Frontal cortex (tissue), 4 donors: ENCODE results near the gene RCSD1. TPM values are rescaled to one million over a fixed set of nuclear protein-coding genes. Genes with fewer than 3 reads are reported as not detected.
"Not testable (repeated sequence)": the region's sequence is repeated elsewhere in the genome, so short reads cannot be mapped to it uniquely, and the experiment has no call there.

Experiments
- DNase-seq, 2 donors: peaks; one replicate each; pipeline ENCODE4 v3.0.0; 2012; ENCODE audit warnings: low spot score in 2 of 2
- FAIRE-seq: peaks from 2 replicates; lab custom pipeline; 2012; peaks lifted over from hg19 to GRCh38; lab: Jason Lieb, UNC
- total RNA-seq: library from RNA; depleted of rRNA; stranded (reverse); fragments of >200 nt; gene quantifications from one replicate; pipeline ENCODE4 v1.2.3, GENCODE V29; 2014
- donor health status: control.
- donor health status: control.
- donor health status: control.

RCSD1 gene
- total RNA-seq, 1 donor from 2014 or later: 4.5 TPM

DNA sequence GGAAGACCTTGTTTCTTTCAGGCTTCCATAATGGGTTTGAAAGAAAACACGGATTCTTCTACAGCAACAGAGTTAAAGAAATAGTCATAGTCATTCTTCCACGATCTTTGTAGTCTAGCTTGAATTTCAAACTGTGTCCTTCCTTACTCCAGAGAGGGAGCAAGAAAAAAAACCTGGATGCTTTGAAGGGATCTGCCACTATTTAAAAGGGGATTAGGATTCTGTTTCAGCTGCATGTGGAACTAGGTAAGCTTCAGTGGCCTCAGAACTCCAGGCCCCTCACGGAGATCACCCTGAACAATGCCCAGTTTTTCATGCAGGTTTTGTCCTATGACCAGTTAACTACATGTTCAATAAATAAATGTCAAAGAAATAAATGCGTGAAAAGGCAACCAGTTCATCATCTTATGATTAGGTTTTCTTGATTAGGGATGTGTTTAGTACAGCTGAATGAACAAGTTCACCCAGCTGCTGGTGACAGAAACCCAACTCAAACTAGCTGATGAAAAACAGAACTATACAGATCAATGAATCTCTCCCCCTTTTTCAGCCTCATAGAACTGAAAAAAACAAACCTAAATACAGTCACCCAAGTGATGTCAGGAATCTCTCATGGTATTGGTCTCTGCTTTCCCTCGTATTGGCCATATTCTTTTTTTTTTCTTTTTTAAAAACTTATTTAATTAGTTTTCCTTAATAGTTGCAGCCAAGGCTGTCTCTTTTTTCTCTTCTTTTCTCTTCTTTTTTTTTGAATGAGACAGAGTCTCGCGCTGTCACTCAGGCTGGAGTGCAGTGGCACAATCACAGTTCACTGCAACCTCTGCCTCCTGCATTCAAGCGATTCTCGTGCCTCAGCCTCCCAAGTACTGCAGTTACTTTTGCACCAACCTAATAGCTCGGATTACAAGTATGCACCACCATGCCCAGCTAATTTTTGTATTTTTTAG, 77.2 kb downstream of the RCSD1 start:
- FAIRE-seq: no peak
- DNase-seq: no peak

DNA sequence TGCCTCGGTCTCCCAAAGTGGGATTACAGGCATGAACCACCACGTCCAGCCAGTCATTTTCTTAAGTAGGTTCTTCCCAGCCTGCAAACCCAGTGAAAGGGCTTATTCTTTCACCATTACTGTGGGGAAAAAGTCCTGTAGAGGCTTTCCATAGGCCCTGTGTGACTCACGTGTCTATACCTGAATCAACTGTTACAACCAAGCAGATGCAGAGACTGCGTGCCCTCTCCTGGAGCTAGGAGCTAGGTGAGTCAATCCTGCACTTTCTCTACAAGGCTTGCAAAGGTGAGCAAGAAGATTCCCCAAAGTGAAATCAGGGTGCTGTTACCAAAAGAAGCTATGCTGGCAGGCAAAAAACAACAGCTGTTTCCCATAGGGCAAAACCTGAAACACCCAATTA, 77.9 kb downstream of the RCSD1 start:
- no peak for DNase-seq
- FAIRE-seq: no peak

DNA sequence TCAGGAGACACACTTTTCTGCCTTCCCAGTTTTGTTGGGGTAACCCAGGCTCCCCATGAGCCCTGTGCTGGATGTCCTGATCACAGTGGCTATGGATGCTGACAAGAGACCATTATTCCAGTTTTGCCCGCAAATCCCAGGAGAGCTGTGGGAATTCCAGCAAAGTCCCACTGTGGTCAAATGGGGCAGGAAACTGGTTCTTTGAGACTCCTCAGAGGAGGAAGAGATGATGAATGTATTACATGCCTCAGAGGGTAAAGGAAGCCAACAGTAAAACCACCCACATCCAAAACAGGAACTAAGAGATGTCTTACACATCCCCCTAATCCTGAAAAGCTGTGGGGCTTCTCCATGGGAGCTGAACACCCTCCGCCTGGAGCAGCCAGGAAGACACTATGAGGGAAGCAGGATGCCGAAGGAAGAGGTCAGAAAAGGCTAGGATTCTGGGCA, 78.9 kb downstream of the RCSD1 start:
- DNase-seq: no peak
- no peak for FAIRE-seq

DNA sequence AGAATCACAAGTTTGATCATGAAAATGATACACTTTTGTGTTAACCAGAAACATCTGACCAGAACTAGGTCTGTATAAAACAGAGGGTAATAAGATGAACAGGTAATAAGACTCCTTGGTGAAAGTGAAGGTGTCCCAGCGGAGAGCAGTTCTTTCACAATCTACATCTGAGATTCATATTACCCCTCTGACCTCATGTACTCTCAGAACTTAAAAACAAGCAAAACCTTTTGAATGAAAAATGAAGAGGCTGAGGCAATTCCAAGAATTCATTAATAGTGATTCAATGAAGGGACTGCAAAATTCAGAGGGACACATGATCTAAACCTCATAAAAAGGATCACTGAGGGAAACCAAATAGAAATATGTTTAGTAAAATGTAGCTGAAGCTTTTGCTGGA, 80.8 kb downstream of the RCSD1 start:
- FAIRE-seq: no peak
- DNase-seq: no peak

DNA sequence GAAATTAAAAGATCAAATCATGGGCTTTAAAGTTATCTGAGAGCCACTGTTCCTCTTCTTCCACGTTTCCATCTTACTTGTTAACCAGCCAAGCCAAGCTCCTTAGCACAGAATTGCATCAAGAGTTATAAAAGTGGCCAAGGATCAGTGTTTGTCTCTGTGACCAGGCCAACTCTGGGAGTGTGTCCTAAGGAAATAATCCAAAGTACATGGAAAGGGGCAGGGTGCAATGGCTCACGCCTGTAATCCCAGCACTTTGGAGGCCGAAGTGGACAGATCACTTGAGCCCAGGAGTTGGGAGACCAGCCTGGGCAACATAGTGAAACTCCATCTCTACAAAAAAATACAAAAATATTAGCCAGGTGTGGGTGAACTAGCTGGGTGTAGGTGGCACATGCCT, 81.8 kb downstream of the RCSD1 start:
- no peak for FAIRE-seq
- DNase-seq: no peak

DNA sequence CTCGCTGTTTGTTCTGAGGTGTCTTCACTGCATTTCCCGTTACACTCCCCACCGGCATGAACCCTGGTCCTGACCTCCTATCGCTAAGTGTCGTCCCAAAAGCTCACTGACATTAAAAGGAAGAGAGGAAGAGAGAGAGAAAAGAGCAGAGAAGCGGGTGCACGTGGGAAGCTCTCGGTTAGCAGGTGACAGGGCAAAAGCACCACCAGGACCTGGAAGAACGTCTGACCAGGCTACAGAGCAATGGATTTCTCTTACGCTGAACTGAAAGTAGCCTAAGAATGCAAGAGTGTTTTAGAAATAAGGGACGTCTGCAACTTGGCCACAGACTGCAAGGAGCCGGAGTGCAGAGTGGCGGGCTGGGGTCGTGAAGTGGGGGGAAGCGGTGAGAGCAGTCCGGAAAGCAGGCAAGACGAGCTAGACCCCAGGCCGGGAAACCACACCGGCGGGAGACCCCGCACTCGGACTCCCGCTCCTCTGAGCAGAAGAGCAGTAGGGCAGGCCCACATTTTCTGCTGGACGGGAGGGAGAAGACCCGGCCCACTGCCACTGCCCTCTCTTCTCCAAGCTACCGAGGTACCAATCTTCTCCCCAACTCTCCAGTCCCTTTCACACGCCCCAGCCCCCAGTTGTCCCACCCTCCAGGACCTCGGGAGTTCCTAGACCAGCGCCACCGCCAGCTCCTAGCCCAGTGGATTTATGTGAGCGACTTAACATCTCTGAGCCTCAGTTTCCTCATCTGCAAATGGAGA, 83.5 kb downstream of the RCSD1 start:
- DNase-seq: no peak

DNA sequence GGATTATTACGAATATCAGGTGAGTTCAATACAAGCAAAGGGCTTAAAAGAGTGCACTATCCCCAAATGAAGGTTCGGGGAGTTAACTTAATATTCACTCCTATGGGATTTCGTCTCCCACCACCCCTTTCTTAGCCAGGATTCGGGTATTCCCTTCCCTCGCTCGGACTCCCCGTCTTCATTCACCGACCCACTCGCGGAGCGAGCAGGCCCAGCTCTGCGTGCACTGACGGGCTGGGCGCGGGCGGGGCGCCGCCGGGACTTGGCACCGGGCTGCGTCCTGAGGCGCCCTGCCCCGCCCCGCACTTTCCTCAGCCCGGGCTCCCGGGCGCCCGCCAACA, 84.0 kb downstream of the RCSD1 start:
- FAIRE-seq (no peak), DNase-seq (peak in 1 of 2 donors; percentile 72)

More for the DNA sequence above, 83.5 kb downstream of the RCSD1 start:
- FAIRE-seq: no peak

DNA sequence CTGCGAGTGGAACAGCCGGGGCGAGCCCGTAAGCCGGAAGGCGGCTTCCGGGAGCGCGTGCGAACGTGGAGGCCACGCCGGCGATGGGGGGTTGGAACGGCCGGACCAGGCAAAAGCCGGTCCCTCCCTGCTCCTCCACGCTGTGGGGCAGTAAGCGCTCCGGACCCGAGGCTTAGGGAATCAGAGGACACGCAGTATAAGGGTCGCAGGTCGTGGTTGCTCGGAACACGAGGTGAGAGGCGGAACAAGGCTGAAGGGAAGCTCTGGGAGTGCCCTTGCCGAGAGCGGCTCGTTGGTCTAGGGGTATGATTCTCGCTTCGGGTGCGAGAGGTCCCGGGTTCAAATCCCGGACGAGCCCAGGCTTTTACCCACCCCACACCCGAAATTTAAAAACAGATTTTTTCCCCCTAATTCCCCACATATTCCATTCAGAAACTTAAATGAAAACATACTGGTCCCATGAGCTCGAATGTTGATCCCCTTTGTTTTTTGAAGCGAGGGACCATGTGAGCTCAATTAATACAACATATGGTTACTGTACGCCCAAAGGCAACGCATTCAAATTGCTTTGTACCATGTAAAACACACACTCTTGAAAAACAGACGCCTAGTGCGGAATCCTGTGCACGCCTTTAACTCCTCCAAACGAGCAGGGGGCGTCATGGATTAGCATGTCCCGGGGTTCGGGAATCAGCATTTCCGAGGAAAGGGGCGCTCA, 84.6 kb downstream of the RCSD1 start:
- peak; percentile 67 to 81 for DNase-seq
- no peak for FAIRE-seq

DNA sequence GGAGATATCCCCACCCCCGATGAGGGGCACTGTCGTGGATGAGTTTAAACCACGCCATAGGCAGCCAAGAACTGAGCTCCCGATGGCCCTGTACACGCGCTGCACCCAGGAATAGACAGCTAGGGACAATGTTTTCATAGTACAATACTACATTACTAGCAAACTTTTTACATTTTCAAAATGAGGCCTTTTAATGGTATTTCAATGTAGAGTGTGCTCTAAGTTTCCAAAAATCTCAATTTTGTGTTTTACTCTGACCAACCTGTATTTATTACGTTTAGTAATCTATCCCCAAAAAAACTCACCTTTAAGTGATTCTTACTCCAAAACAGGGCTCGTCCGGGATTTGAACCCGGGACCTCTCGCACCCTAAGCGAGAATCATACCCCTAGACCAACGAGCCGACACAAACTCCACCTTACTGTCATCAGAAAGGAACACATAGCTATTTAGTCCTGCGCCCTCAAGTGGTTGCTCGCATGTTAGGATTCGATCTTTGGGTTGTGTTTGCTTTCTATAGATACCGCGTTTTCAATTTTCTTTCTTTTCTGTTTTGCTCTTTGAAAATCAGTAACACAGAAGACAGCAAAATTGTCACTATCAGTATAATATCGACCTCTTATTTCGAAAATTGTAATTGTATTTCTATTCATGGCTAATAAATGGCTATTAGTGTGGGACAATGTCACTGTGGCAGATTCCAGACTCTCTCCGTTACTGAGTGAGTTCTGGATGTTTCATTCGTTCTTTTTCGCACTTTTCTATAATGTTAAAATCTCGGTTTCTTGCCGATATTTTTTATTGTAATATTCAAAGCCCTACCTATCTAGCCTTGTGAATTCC, 85.3 kb downstream of the RCSD1 start:
- DNase-seq (peak; percentile 82 to 83), FAIRE-seq (peak; percentile 57)

DNA sequence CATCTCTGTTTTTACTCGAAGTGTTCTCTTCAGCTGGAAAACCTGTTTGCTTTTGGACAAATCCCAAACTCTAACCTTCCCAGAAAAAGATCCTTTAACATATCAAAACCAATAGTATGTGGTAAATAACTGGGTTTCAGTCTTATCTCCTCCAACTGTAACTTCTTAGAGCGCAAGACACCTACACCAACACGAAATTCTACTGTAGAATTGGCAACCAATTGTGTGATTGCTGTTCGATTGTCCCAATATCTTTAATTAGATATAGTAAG, 85.9 kb downstream of the RCSD1 start:
- DNase-seq: no peak
- FAIRE-seq: no peak

DNA sequence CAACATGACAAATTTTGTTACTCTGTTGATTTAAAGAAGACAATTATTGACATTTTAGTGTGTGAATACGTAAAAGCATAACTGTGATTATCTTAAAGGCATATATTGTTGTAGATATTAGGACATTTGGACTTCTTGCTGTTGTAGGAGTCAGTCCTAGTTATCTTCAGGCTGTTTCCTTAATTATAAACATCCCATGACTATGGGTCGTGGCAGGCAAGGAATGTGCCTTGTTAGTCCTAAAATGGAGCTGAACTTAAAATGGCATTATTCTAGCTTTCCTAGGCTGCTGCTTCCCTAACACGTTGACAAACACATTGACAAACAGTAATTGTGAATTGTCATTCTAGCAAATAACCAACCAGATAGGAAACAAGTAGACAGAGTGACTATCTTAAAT, 87.3 kb downstream of the RCSD1 start:
- FAIRE-seq: no peak

DNA sequence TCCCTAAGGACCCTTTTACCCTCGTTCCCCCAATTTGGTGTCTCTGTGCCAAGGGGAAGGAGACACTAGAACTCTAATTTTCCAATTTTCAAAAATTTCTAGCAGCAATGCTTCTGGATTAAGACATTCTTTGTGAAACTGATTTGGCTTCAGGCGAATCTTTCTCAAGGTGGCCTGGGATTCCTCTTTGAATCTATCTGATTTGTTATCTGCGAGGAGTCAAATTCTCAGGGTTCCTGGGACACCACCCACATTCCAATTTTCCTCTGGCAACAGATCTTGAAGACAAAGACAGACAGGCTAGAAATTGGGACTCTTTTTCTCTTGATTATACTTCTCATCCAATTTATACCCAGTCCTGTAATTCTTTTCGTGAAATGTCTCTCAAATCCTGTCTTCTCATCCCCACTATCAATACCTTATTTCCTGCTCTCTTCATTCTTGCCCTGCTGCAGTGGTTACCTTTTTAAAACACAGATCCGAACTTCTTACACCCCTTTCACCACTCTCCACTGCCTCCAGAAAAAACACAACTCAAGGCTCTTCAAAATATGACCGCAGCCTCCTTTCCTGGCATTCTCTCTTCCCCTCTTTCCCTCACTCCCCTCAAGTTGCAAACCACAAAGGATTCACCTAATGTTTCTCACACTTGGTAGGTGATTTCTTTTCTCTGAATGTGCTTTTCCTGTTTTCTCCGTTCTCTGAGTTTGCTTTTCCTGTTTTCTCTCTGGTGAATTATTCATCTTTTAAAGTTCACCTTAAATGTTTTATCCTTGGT, 89.1 kb downstream of the RCSD1 start:
- FAIRE-seq (no peak), DNase-seq (no peak)

More for the DNA sequence above, 87.3 kb downstream of the RCSD1 start:
- DNase-seq: no peak

DNA sequence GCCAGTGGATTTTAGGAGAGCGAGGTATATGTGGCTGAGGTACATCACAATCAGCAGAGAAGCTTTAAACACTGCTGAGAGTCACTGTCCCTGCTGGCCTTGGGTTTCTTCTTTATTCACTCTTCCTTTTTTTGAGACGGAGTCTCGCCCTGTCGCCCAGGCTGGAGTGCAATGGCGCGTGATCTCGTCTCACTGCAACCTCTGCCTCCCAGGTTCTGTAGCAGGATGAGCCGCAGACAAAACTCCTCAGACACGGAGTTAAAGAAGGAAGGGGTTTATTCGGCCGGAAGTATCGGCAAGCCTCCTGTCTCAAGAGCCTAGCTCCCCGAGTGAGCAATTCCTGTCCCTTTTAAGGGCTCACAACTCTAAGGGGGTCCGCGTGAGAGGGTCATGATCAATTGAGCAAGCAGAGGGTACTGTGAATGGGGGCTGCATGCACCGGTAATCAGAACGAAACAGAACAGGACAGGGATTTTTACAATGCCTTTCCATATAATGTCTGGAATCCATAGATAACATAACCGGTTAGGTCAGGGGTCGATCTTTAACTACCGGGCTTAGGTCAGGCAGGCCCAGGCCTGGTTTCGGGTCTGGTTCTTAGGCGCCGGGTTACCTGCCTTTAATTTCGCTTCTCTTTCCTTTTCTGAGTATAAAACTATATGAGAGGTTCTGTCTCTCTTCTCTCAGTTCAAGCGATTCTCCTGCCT, 89.8 kb downstream of the RCSD1 start:
- not testable (repeated sequence) for DNase-seq, FAIRE-seq

DNA sequence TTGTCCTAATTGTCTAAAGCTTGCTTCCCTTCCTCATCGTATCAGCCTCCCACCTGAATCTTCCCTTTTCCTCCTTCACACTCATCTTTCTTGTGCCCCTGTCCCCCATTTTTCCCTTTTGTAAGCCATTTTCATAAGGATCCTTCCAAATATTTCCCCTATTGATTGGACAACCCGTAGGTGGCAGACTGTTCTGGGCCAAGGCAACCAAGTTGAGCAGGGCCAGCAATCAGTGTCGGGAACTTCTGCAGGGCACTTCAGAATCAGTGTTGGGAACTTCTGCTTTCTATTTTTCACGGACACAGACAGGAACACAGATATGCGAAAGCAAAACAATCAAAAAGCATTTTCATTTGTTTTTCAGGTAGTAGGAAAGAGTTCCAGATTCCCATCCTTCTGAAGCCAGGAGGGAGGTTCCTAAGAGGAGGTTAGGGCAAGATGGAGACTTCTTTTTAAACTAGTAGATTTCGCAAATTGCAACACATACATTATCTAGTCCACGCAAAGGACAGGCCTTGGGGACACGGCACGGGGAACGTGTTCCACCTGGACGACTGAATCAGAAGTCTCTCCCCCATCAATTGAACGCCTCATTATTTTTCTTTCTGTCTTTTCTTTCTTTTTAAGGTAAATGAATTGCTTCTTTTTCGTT, 91.1 kb downstream of the RCSD1 start:
- FAIRE-seq (no peak), DNase-seq (peak; percentile 38 to 44)

DNA sequence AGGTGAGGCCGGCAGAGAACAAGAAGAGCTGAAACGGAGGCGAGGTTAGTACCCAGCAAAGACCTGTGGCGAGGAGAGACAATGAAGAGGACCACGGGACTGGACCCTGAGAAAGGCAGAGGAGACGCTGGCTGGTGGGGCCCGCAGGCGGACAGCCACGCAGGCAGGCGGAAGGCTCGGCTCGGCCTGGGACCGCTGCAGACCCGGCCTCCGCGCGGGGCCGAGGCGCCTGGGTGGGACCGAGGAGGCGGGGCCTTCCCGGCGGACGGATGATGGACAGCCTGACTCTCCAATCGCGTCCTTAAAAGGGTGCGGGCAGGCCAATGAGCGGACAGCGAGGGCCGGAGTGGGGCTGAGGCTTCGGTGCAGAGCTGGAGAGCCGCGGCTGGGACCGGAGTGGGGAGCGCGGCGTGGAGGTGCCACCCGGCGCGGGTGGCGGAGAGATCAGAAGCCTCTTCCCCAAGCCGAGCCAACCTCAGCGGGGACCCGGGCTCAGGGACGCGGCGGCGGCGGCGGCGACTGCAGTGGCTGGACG, 91.7 kb downstream of the RCSD1 start, which contains the start of gene MPZL1:
Gene MPZL1, plus strand, starts transcription at position 366 of the 535 bp plus-strand sequence. CDS start 170 bp downstream, outside the sequence.
- DNase-seq (peak; percentile 96 to 97), FAIRE-seq (no peak)

DNA sequence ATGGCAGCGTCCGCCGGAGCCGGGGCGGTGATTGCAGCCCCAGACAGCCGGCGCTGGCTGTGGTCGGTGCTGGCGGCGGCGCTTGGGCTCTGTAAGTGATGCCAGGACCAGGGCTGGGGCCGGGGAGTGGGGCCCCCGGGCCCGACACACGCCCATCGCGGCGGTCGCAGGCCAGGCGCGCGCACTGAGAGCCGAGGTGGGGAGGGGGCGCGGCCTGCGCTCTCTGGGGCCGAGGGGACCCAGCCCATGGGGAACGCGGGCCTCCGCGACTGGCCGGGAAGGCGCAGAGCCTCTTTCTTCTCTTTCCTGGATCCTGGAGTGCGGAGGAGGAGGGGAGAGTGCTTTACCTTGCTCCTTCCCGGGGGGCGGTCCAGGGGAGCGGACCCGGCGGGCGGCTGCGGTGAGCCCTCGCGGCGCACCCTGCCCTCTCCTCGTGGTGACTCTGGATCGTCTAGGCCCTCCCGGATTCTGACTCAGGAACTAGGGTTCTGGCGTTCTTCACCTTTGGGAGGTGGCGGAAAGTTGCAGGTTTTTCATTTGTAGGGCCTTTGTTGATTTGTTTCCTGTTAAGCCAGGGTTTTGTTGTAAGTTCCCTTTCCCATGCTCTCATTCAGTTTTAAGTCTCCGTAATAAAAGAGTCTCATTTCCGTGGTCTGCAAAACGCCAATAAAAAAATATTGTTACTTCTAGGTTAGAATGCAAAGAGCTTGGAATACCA, 92.3 kb downstream of the RCSD1 start:
- peak in 1 of 2 donors; percentile 30 for DNase-seq
- no peak for FAIRE-seq

DNA sequence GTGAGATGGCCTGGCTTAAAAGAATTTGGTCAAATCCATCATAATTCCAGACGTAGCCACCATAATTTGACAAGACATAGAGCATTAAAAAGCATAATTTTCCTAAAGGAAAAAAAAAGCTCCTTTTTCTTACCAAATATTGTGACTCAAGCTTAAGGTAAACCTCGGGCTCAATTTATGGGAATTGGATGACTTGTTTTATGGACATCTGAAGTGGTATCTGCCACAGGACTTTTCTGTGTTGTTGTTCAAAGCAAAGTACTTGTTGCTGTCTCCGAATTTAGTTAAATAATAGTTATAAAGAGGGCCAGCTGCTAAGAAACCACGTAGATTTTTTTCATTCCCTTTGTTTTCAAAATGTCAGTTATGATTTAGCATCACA, 92.8 kb downstream of the RCSD1 start:
- no peak for DNase-seq
- no peak for FAIRE-seq
